Astrocyte (in vitro differentiated cells and primary cell): ENCODE results near the gene SLC25A2. TPM values are rescaled to one million over a fixed set of nuclear protein-coding genes. Genes with fewer than 3 reads are reported as not detected.

ENCODE experiments used
- DNase-seq: peaks from one replicate; pipeline ENCODE4 v3.0.0-alpha.2; 2010; ENCODE audit warnings: low read depth
- FAIRE-seq: peaks from 2 replicates; lab custom pipeline; 2011; peaks lifted over from hg19 to GRCh38; lab: Jason Lieb, UNC
- H2AFZ ChIP-seq: 2 replicates; pipeline ENCODE4 v1.6.0; 2012; ENCODE audit warnings: low read depth, low read length, inconsistent platforms
- H3K27ac ChIP-seq: 2 replicates; pipeline ENCODE4 v1.5.1; 2011; ENCODE audit warnings: low read depth, low read length, inconsistent platforms
- H3K27me3 ChIP-seq: 2 replicates; pipeline ENCODE4 v1.6.0; 2011; ENCODE audit warnings: low read length, inconsistent platforms; ENCODE audit not compliant: insufficient read depth
- H3K36me3 ChIP-seq: 2 replicates; pipeline ENCODE4 v1.5.1; 2011; ENCODE audit warnings: low read length, inconsistent platforms; ENCODE audit not compliant: insufficient read depth
- H3K4me1 ChIP-seq: 2 replicates; pipeline ENCODE4 v1.5.1; 2011; ENCODE audit warnings: low read length, inconsistent platforms; ENCODE audit not compliant: insufficient read depth
- H3K4me2 ChIP-seq: 2 replicates; pipeline ENCODE4 v1.6.0; 2012; ENCODE audit warnings: low read length, inconsistent platforms
- H3K4me3 ChIP-seq: 2 replicates; pipeline ENCODE4 v1.5.1; 2011; ENCODE audit warnings: low read depth, mild to moderate bottlenecking, low read length, inconsistent platforms; ENCODE audit not compliant: insufficient read depth
- H3K79me2 ChIP-seq: 2 replicates; pipeline ENCODE4 v1.6.0; 2012; ENCODE audit warnings: mild to moderate bottlenecking, low read length, inconsistent platforms; ENCODE audit not compliant: insufficient read depth
- H3K9ac ChIP-seq: 2 replicates; pipeline ENCODE4 v1.6.0; 2012; ENCODE audit warnings: mild to moderate bottlenecking, low read length, inconsistent platforms
- H3K9me3 ChIP-seq: 2 replicates; pipeline ENCODE4 v1.5.1; 2012; ENCODE audit warnings: low read depth, mild to moderate bottlenecking, low read length, inconsistent platforms; ENCODE audit not compliant: insufficient read depth
- H4K20me1 ChIP-seq: 2 replicates; pipeline ENCODE4 v1.6.0; 2012; ENCODE audit warnings: low read length, inconsistent platforms; ENCODE audit not compliant: insufficient read depth
- H3K27ac Mint-ChIP-seq: one replicate; pipeline ENCODE4 v1.8.0; 2021; ENCODE audit warnings: mild to moderate bottlenecking, mixed read lengths; ENCODE audit not compliant: unreplicated experiment
- H3K27me3 Mint-ChIP-seq: one replicate; pipeline ENCODE4 v1.8.0; 2021; ENCODE audit warnings: low read depth, mixed read lengths; ENCODE audit not compliant: unreplicated experiment
- H3K36me3 Mint-ChIP-seq: one replicate; pipeline ENCODE4 v1.8.0; 2021; ENCODE audit warnings: low read depth, mixed read lengths; ENCODE audit not compliant: unreplicated experiment
- H3K4me1 Mint-ChIP-seq: one replicate; pipeline ENCODE4 v1.8.0; 2021; ENCODE audit warnings: low read depth, mixed read lengths; ENCODE audit not compliant: unreplicated experiment
- H3K4me3 Mint-ChIP-seq: one replicate; pipeline ENCODE4 v1.8.0; 2021; ENCODE audit warnings: mild to moderate bottlenecking, moderate library complexity, mixed read lengths; ENCODE audit not compliant: unreplicated experiment
- H3K9me3 Mint-ChIP-seq: one replicate; pipeline ENCODE4 v1.8.0; 2021; ENCODE audit warnings: mild to moderate bottlenecking, mixed read lengths; ENCODE audit not compliant: unreplicated experiment
- CTCF ChIP-seq: IDR thresholded peaks from 2 replicates; pipeline ENCODE4 v1.5.1; 2011; ENCODE audit warnings: low read depth, mild to moderate bottlenecking, inconsistent platforms, low read length, moderate library complexity; ENCODE audit not compliant: insufficient read depth
- EZH2 ChIP-seq: IDR thresholded peaks from 2 replicates; pipeline ENCODE4 v1.6.1; 2012; ENCODE audit warnings: mild to moderate bottlenecking, low read length, inconsistent platforms; ENCODE audit not compliant: insufficient read depth
- total RNA-seq: library from RNA; stranded (reverse); gene quantifications from 2 replicates; pipeline ENCODE4 v1.2.1, GENCODE V29; 2021

The SLC25A2 gene
- total RNA-seq, 1 donor from 2014 or later = 0.25 TPM

- FAIRE-seq (no peak), DNase-seq (no peak)
- Histone ChIP-seq H4K20me1 (no peaks in the 10 kb centered on the region), H3K27me3 (no peaks in the 10 kb centered on the region), H3K4me3 (no peak overlapping the region), H3K4me1 (no peaks in the 10 kb centered on the region), H3K79me2 (no peaks in the 10 kb centered on the region), H3K4me2 (no peak overlapping the region), H3K9me3 (peaks cover 25% of the 10 kb centered on the region), H2AFZ (no peak overlapping the region), H3K9ac (no peak overlapping the region), H3K36me3 (no peaks in the 10 kb centered on the region), H3K27ac (no peak overlapping the region)
- H3K27ac Mint-ChIP-seq = no peak overlapping the region
- H3K36me3 Mint-ChIP-seq = no peaks in the 10 kb centered on the region
- H3K9me3 Mint-ChIP-seq = peaks cover 10% of the 10 kb centered on the region
- H3K4me1 Mint-ChIP-seq = no peaks in the 10 kb centered on the region
- no peak overlapping the region for H3K4me3 Mint-ChIP-seq
- no peaks in the 10 kb centered on the region for H3K27me3 Mint-ChIP-seq
- no peak for TF ChIP-seq CTCF
- no peak for TF ChIP-seq EZH2
These were observed 24.4 kb upstream of the SLC25A2 start for GRCh38 chr5:141328231-141328630.

DNA sequence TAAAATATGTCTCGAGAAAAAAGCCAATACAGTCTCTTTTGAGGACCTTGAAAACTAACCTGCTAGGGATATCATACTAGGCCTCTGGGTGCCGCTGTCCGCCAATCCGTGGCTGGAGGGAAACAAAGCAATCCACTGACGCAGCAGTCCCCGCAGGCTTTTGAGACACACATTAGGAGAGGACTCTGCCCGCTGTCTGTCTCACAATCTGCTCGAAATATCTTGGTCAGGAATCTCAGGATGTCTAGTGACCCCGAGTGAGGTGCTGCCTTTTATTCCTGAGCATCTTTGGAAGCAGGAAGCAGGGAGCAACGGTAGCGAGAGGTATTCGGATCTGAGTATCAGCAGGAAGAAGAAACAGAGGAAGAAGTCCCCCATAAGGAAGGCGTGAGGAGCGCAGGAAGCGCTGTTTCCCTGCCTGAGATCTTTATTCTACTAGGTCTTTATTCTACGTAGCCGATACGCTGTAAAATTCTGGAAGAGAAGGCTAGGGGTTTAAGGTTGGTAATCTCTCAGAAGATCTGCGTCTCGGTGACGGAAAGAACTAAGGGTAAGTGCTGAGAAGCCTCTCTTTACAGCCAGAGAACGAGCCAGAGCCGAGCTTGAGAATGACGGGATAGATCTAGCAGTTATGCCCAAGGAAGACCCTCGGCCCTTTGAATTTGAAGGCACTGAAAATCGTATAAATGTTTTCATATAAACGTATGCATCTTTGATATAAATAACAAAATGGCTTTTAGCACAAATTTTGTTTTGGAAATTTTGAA is 22.4 kb upstream of the SLC25A2 start:
- peaks cover 9% of the 10 kb centered on the region for H3K9me3 Mint-ChIP-seq

More for the DNA sequence above, 22.4 kb upstream of the SLC25A2 start:
- H3K36me3 ChIP-seq = no peaks in the 10 kb centered on the region
- DNase-seq (peak; percentile 68), FAIRE-seq (no peak)
- no peaks in the 10 kb centered on the region for H3K79me2 ChIP-seq
- peak overlapping the region; percentile 93 for H3K4me2 ChIP-seq
- H2AFZ ChIP-seq = peak overlapping the region; percentile 91
- H3K27ac ChIP-seq = peak overlapping the region; percentile 31
- H3K27ac Mint-ChIP-seq = no peak overlapping the region
- no peaks in the 10 kb centered on the region for H4K20me1 ChIP-seq
- TF ChIP-seq EZH2 = no peak
- TF ChIP-seq CTCF = peak; percentile 50
- H3K9ac ChIP-seq = peak overlapping the region; percentile 80
- peak overlapping the region; percentile 47 for H3K4me3 Mint-ChIP-seq
- H3K27me3 ChIP-seq = no peaks in the 10 kb centered on the region
- H3K4me1 Mint-ChIP-seq = no peaks in the 10 kb centered on the region
- H3K9me3 ChIP-seq = peaks cover 16% of the 10 kb centered on the region
- H3K4me1 ChIP-seq = no peaks in the 10 kb centered on the region
- H3K27me3 Mint-ChIP-seq = no peaks in the 10 kb centered on the region
- peak overlapping the region; percentile 66 for H3K4me3 ChIP-seq
- H3K36me3 Mint-ChIP-seq = no peaks in the 10 kb centered on the region
